Stimulated activated CD8-positive, alpha-beta memory T cell treated with anti-CD3 and anti-CD28 coated beads, Interleukin-7, amount 100 ng/mL, for 48 hours (primary cell): Measurements from ENCODE around the gene RFTN1.

Experiments used
- DNase-seq, 2 donors: peaks; one replicate each; pipeline ENCODE4 v3.0.0-alpha.2; 2020; ENCODE audit warnings: low read depth in 1 of 2; ENCODE audit errors: extremely low read depth in 1 of 2

RFTN1 gene

GRCh38 chr3:16513141-16514020 lies at the start of gene RFTN1:
Gene RFTN1 (minus strand): TSS chr3:16513699. CDS start chr3:16493869, 19,830 bp downstream.
- peak; percentile 41 to 46 for DNase-seq

- no peak for DNase-seq
Measured at GRCh38 chr3:16559653-16560365, 46.3 kb upstream of the RFTN1 start.

GRCh38 chr3:16554126-16554525 lies 40.6 kb upstream of the RFTN1 start:
- no peak for DNase-seq

GRCh38 chr3:16552757-16553156 lies 39.3 kb upstream of the RFTN1 start:
- DNase-seq, result no peak

- no peak for DNase-seq
Measured at GRCh38 chr3:16551342-16551976, 38.0 kb upstream of the RFTN1 start.

GRCh38 chr3:16550676-16551341 lies 37.3 kb upstream of the RFTN1 start:
- peak; percentile 32 to 58 for DNase-seq

GRCh38 chr3:16550305-16550675 lies 36.8 kb upstream of the RFTN1 start:
- no peak for DNase-seq

- no peak for DNase-seq
Measured at GRCh38 chr3:16548721-16549120, 35.2 kb upstream of the RFTN1 start.

- no peak for DNase-seq
Measured at GRCh38 chr3:16547561-16548357, 34.3 kb upstream of the RFTN1 start.

GRCh38 chr3:16546186-16547010 lies 32.9 kb upstream of the RFTN1 start:
- DNase-seq, result no peak

- no peak for DNase-seq
Measured at GRCh38 chr3:16545413-16546185, 32.1 kb upstream of the RFTN1 start.

GRCh38 chr3:16543242-16543864 lies 29.9 kb upstream of the RFTN1 start:
- no peak for DNase-seq

GRCh38 chr3:16538507-16538906 lies 25.0 kb upstream of the RFTN1 start:
- DNase-seq, result no peak

- no peak for DNase-seq
Measured at GRCh38 chr3:16536996-16537395, 23.5 kb upstream of the RFTN1 start.

GRCh38 chr3:16536344-16536663 lies 22.8 kb upstream of the RFTN1 start:
- no peak for DNase-seq

GRCh38 chr3:16534640-16535262 lies 21.3 kb upstream of the RFTN1 start:
- DNase-seq, result no peak

- DNase-seq, result no peak
Measured at GRCh38 chr3:16533928-16534574, 20.6 kb upstream of the RFTN1 start.
